Psoas muscle (tissue), 8 donors: ENCODE results near the gene KLHDC7B. TPM values are rescaled to one million over a fixed set of nuclear protein-coding genes. Genes with fewer than 3 reads are reported as not detected.

ENCODE experiments used
- ATAC-seq, 4 donors: fragments of 200-7000 bp; cut with Tn5 transposase; one replicate each; pipeline ENCODE4 v1.9.1; 2020; ENCODE audit warnings: moderate library complexity in 3 of 4, mild to moderate bottlenecking in 2 of 4
- DNase-seq, 2 donors: peaks; one replicate each; pipeline ENCODE4 v3.0.0-alpha.2; 2020
- H3K27ac ChIP-seq: fragments of 200-600 bp; one replicate; pipeline ENCODE4 v1.8.0; 2022
- H3K27me3 ChIP-seq, 3 donors: fragments of 200-600 bp in 1 of 3; one replicate each; pipeline versions ENCODE4 v1.6.1 to v1.8.0; 2013 to 2022; ENCODE audit warnings: low read length in 2 of 3, mild to moderate bottlenecking in 2 of 3, moderate library complexity in 1 of 3; ENCODE audit not compliant: insufficient read depth in 3 of 3
- H3K36me3 ChIP-seq, 2 donors: fragments of 200-600 bp in 1 of 2; one replicate each; pipeline versions ENCODE4 v1.6.1 to v1.8.0; 2013 to 2022; ENCODE audit warnings: low read depth in 1 of 2, mild to moderate bottlenecking in 1 of 2, moderate library complexity in 1 of 2; ENCODE audit not compliant: insufficient read depth in 1 of 2
- H3K4me1 ChIP-seq: fragments of 200-600 bp; one replicate; pipeline ENCODE4 v1.8.0; 2022
- H3K4me3 ChIP-seq: fragments of 200-600 bp; one replicate; pipeline ENCODE4 v1.8.0; 2022; ENCODE audit warnings: mild to moderate bottlenecking
- H3K9me3 ChIP-seq: fragments of 200-600 bp; one replicate; pipeline ENCODE4 v1.8.0; 2022
- CTCF ChIP-seq: fragments of 200-600 bp; IDR thresholded peaks from one replicate; pipeline ENCODE4 v1.8.0; 2022; ENCODE audit warnings: antibody characterized with exemption
- WGBS, 3 donors: extraction: QIAGEN DNeasy Blood & Tissue Kit; methylation state at CpG; one replicate each; pipeline versions ENCODE4 v1.1.6 to v1.1.7; 2013; 5-methylcytosine and 5-hydroxymethylcytosine counted together
- intact Hi-C, 2 donors: fragments of 100-400 bp; cut with DNase I; formaldehyde crosslinking; loops; one replicate each; pipeline versions ENCODE4 v1.11.0 to v1.14.2; 2022
- polyA plus RNA-seq, 3 donors: library from polyadenylated mRNA; stranded (reverse); fragments of 200-250 nt; gene quantifications; one replicate each; pipeline ENCODE4 v1.2.3, GENCODE V29; 2013
- total RNA-seq, 4 donors: library from RNA; stranded (reverse); fragmentation: NEBNext Ultra II Directional in 2 of 4; extraction: Animal tissue kit (Norgen Biotek cat#: 25700) in 2 of 4; gene quantifications; one replicate each; pipeline versions ENCODE4 v1.2.1 to v1.2.4, GENCODE V29; 2021 to 2023
- donor health status: healthy with polysubstance abuse.
- donor health status: DM: no; HTN: no; CAD: no; lungs with moderate emphysema.
- donor health status: Bipolar disorder and iron deficiency.
- donor health status: healthy.
- donor health status: DM: yes; HTN: yes; CAD: no.
- donor health status: DM: no; HTN: no; CAD: no.
- donor health status: DM: no; HTN: no; CAD: no.
- donor health status: DM: yes; HTN: yes; CAD: no.

Gene KLHDC7B
- total and polyA plus RNA-seq, 7 donors: 0.01 to 0.11 (median 0.01) TPM; not detected in 4

GRCh38 chr22:50581031-50581949, 35.6 kb downstream of the KLHDC7B start:
- DNase-seq: no peak
- intact Hi-C loops: loop anchor here in 1 of 2 donors (5.0 kb wide), 1 partner anchor 41 kb away; no protein-coding TSS in a partner anchor
- Histone ChIP-seq H3K27me3 (no peaks in the 10 kb centered on the region), H3K4me1 (peaks cover 37% of the 10 kb centered on the region), H3K36me3 (peaks cover 0 to 23% of the 10 kb centered on the region in 2 donors), H3K27ac (peak overlapping the region; percentile 100), H3K9me3 (no peaks in the 10 kb centered on the region), H3K4me3 (peak overlapping the region; percentile 94)
- no peak for ATAC-seq
- TF ChIP-seq CTCF: no peak
- WGBS, 3 donors: 84 to 90% (median 85%) methylated on average over 22 of the region's 22 CpGs

- DNase-seq (no peak), ATAC-seq (no peak)
- WGBS, 3 donors: 5 to 12% (median 9%) methylated on average over 23 to 39 of the region's 39 CpGs
- Histone ChIP-seq H3K4me3 (peak overlapping the region; percentile 94), H3K36me3 (peaks cover 0 to 20% of the 10 kb centered on the region in 2 donors), H3K27me3 (no peaks in the 10 kb centered on the region), H3K9me3 (no peaks in the 10 kb centered on the region), H3K4me1 (peaks cover 36% of the 10 kb centered on the region), H3K27ac (peak overlapping the region; percentile 100)
- intact Hi-C loops: loop anchor here in 1 of 2 donors (5.0 kb wide), 1 partner anchor 40 kb away; no protein-coding TSS in a partner anchor
- TF ChIP-seq CTCF: no peak
Observed at GRCh38 chr22:50581950-50582492, 36.3 kb downstream of the KLHDC7B start.

- Histone ChIP-seq H3K4me3 (peak within 1 kb of the TSS; percentile 94), H3K36me3 (peaks cover 0 to 15% of the 10 kb centered on the region in 2 donors), H3K27ac (peak within 1 kb of the TSS; percentile 100), H3K4me1 (peaks cover 31% of the 10 kb centered on the region), H3K27me3 (no peaks in the 10 kb centered on the region), H3K9me3 (no peaks in the 10 kb centered on the region)
- intact Hi-C loops: loop anchor here in 1 of 2 donors (5.0 kb wide), 1 partner anchor 40 kb away; no protein-coding TSS in a partner anchor
- ATAC-seq (peak; percentile 90 to 95 (median 94)), DNase-seq (peak; percentile 99 to 100)
- WGBS, 3 donors: 0 to 1% (median 0%) methylated on average over 59 to 96 of the region's 96 CpGs
- TF ChIP-seq CTCF: no peak
Observed at GRCh38 chr22:50582493-50583293, 37.0 kb downstream of the KLHDC7B start, which contains the start of gene CHKB. Gene CHKB (minus strand): TSS chr22:50582849. CDS start chr22:50582781, 68 bp downstream.

- WGBS, 3 donors: 5 to 8% (median 7%) methylated on average over 33 to 37 of the region's 37 CpGs
- no peak for DNase-seq
Observed at GRCh38 chr22:50583294-50583861, 37.7 kb downstream of the KLHDC7B start.

More at GRCh38 chr22:50583294-50583861, 37.7 kb downstream of the KLHDC7B start:
- Histone ChIP-seq H3K27me3 (no peaks in the 10 kb centered on the region), H3K4me3 (peak overlapping the region; percentile 94), H3K27ac (peak overlapping the region; percentile 100), H3K4me1 (peaks cover 31% of the 10 kb centered on the region), H3K9me3 (no peaks in the 10 kb centered on the region), H3K36me3 (peaks cover 0 to 15% of the 10 kb centered on the region in 2 donors)
- intact Hi-C loops: loop anchor here in 1 of 2 donors (5.0 kb wide), 1 partner anchor 39 kb away; no protein-coding TSS in a partner anchor
- TF ChIP-seq CTCF: no peak
- ATAC-seq: peak; percentile 18 to 34 (median 20)
